ENCODE measurements around the gene TICRR. TPM values are rescaled to one million over a fixed set of nuclear protein-coding genes. Genes with fewer than 3 reads are reported as not detected.

The TICRR gene
- total and polyA plus RNA-seq, 7 experiments from 2014 or later, result 0.11 to 15.5 (median 0.19) TPM; not detected in 1

GRCh38 chr15:89666858-89667705, 91.8 kb downstream of the TICRR start:
- POLR2A ChIA-PET, result no interaction called here
- H3K9me3 Mint-ChIP-seq, result no peaks in the 10 kb centered on the region

GRCh38 chr15:89667706-89667960, 92.4 kb downstream of the TICRR start:
- CTCF ChIA-PET, result no interaction called here
- Mint-ChIP-seq H3K27me3 (peaks cover 14 to 32% (median 22%) of the 10 kb centered on the region in 5 donors), H3K4me3 (peak overlapping the region in 1 of 10 donors; percentile 26), H3K36me3 (peaks cover 0 to 4% (median 0%) of the 10 kb centered on the region in 5 donors), H3K27ac (no peak overlapping the region), H3K4me1 (peaks cover 0 to 5% (median 4%) of the 10 kb centered on the region in 7 donors), H3K9me3 (no peaks in the 10 kb centered on the region)
- Histone ChIP-seq H3K36me3 (ENCODE audit: control insufficient read depth in 2 of 3, insufficient read depth in 3 of 3, low read length in 3 of 3) (no peaks in the 10 kb centered on the region), H3K4me1 (ENCODE audit: control insufficient read depth in 2 of 2, insufficient read depth in 2 of 2, low read length in 2 of 2) (no peaks in the 10 kb centered on the region), H3K27me3 (ENCODE audit: control insufficient read depth in 2 of 2, insufficient read depth in 2 of 2, low read length in 2 of 2) (no peaks in the 10 kb centered on the region), H3K27ac (ENCODE audit: low read depth, low read length) (no peak overlapping the region), H3K4me3 (ENCODE audit: low read length) (no peak overlapping the region), H3K9me3 (ENCODE audit: control insufficient read depth in 2 of 3, low read length in 3 of 3) (no peaks in the 10 kb centered on the region)
- POLR2A ChIA-PET, result no interaction called here
- ATAC-seq (no peak), DNase-seq (no peak)
- intact Hi-C loops (cut with micrococcal nuclease), result no loop called here

More at GRCh38 chr15:89666858-89667705, 91.8 kb downstream of the TICRR start:
- CTCF ChIA-PET, result no interaction called here
- DNase-seq (no peak), ATAC-seq (no peak)
- H3K9me3 ChIP-seq (ENCODE audit: control insufficient read depth in 2 of 3, low read length in 3 of 3), result no peaks in the 10 kb centered on the region
- no peaks in the 10 kb centered on the region for H3K36me3 ChIP-seq (ENCODE audit: control insufficient read depth in 2 of 3, insufficient read depth in 3 of 3, low read length in 3 of 3)
- peaks cover 0 to 4% (median 0%) of the 10 kb centered on the region in 5 donors for H3K36me3 Mint-ChIP-seq
- no peaks in the 10 kb centered on the region for H3K4me1 ChIP-seq (ENCODE audit: control insufficient read depth in 2 of 2, insufficient read depth in 2 of 2, low read length in 2 of 2)
- no peaks in the 10 kb centered on the region for H3K27me3 ChIP-seq (ENCODE audit: control insufficient read depth in 2 of 2, insufficient read depth in 2 of 2, low read length in 2 of 2)
- peak overlapping the region in 1 of 10 donors; percentile 26 for H3K4me3 Mint-ChIP-seq
- H3K27me3 Mint-ChIP-seq, result peaks cover 17 to 38% (median 27%) of the 10 kb centered on the region in 5 donors
- no peak overlapping the region for H3K27ac ChIP-seq (ENCODE audit: low read depth, low read length)
- no peak overlapping the region for H3K4me3 ChIP-seq (ENCODE audit: low read length)
- H3K4me1 Mint-ChIP-seq, result peaks cover 0 to 5% (median 4%) of the 10 kb centered on the region in 7 donors
- no peak overlapping the region for H3K27ac Mint-ChIP-seq
- intact Hi-C loops (cut with micrococcal nuclease), result no loop called here

GRCh38 chr15:89668171-89668570, 92.9 kb downstream of the TICRR start:
- Mint-ChIP-seq H3K4me1 (peaks cover 0 to 5% (median 4%) of the 10 kb centered on the region in 7 donors), H3K27me3 (peaks cover 14 to 28% (median 19%) of the 10 kb centered on the region in 5 donors)
- intact Hi-C loops (cut with micrococcal nuclease), result no loop called here

GRCh38 chr15:89669309-89669865, 94.1 kb downstream of the TICRR start:
- no peak overlapping the region for H3K4me3 Mint-ChIP-seq
- DNase-seq, result no peak
- H3K36me3 Mint-ChIP-seq, result peaks cover 0 to 4% (median 0%) of the 10 kb centered on the region in 5 donors
- Histone ChIP-seq H3K4me1 (ENCODE audit: control insufficient read depth in 2 of 2, insufficient read depth in 2 of 2, low read length in 2 of 2) (no peaks in the 10 kb centered on the region), H3K9me3 (ENCODE audit: control insufficient read depth in 2 of 3, low read length in 3 of 3) (no peaks in the 10 kb centered on the region), H3K36me3 (ENCODE audit: control insufficient read depth in 2 of 3, insufficient read depth in 3 of 3, low read length in 3 of 3) (no peaks in the 10 kb centered on the region), H3K27me3 (ENCODE audit: control insufficient read depth in 2 of 2, insufficient read depth in 2 of 2, low read length in 2 of 2) (no peaks in the 10 kb centered on the region), H3K27ac (ENCODE audit: low read depth, low read length) (no peak overlapping the region), H3K4me3 (ENCODE audit: low read length) (no peak overlapping the region)
- H3K27ac Mint-ChIP-seq, result no peak overlapping the region
- no peak for ATAC-seq
- intact Hi-C loops (cut with micrococcal nuclease), result no loop called here
- H3K9me3 Mint-ChIP-seq, result no peaks in the 10 kb centered on the region
- POLR2A ChIA-PET, result no interaction called here
- peaks cover 0 to 8% (median 4%) of the 10 kb centered on the region in 7 donors for H3K4me1 Mint-ChIP-seq
- CTCF ChIA-PET, result no interaction called here
- peaks cover 11 to 24% (median 16%) of the 10 kb centered on the region in 5 donors for H3K27me3 Mint-ChIP-seq

More at GRCh38 chr15:89668171-89668570, 92.9 kb downstream of the TICRR start:
- Mint-ChIP-seq H3K36me3 (peaks cover 0 to 4% (median 0%) of the 10 kb centered on the region in 5 donors), H3K9me3 (no peaks in the 10 kb centered on the region), H3K27ac (no peak overlapping the region), H3K4me3 (peak overlapping the region in 1 of 10 donors; percentile 26)
- no peaks in the 10 kb centered on the region for H3K4me1 ChIP-seq (ENCODE audit: control insufficient read depth in 2 of 2, insufficient read depth in 2 of 2, low read length in 2 of 2)
- no peak overlapping the region for H3K27ac ChIP-seq (ENCODE audit: low read depth, low read length)
- ATAC-seq (no peak), DNase-seq (no peak)
- POLR2A ChIA-PET, result no interaction called here
- H3K27me3 ChIP-seq (ENCODE audit: control insufficient read depth in 2 of 2, insufficient read depth in 2 of 2, low read length in 2 of 2), result no peaks in the 10 kb centered on the region
- no peak overlapping the region for H3K4me3 ChIP-seq (ENCODE audit: low read length)
- CTCF ChIA-PET, result interaction anchor here (0.5 kb wide), 1 partner anchor 487 kb away, joined by 3 read pairs; no protein-coding TSS in a partner anchor
- no peaks in the 10 kb centered on the region for H3K9me3 ChIP-seq (ENCODE audit: control insufficient read depth in 2 of 3, low read length in 3 of 3)
- H3K36me3 ChIP-seq (ENCODE audit: control insufficient read depth in 2 of 3, insufficient read depth in 3 of 3, low read length in 3 of 3), result no peaks in the 10 kb centered on the region

GRCh38 chr15:89669941-89670340, 94.7 kb downstream of the TICRR start:
- ATAC-seq, result no peak
- Mint-ChIP-seq H3K27ac (no peak overlapping the region), H3K36me3 (peaks cover 0 to 4% (median 0%) of the 10 kb centered on the region in 5 donors), H3K4me3 (no peak overlapping the region), H3K4me1 (peaks cover 0 to 8% (median 1%) of the 10 kb centered on the region in 7 donors), H3K9me3 (no peaks in the 10 kb centered on the region), H3K27me3 (peaks cover 5 to 18% (median 10%) of the 10 kb centered on the region in 5 donors)
- ChIA-PET CTCF (no interaction called here), POLR2A (no interaction called here)
- Histone ChIP-seq H3K9me3 (ENCODE audit: control insufficient read depth in 2 of 3, low read length in 3 of 3) (no peaks in the 10 kb centered on the region), H3K36me3 (ENCODE audit: control insufficient read depth in 2 of 3, insufficient read depth in 3 of 3, low read length in 3 of 3) (no peaks in the 10 kb centered on the region), H3K27ac (ENCODE audit: low read depth, low read length) (no peak overlapping the region), H3K27me3 (ENCODE audit: control insufficient read depth in 2 of 2, insufficient read depth in 2 of 2, low read length in 2 of 2) (no peaks in the 10 kb centered on the region), H3K4me3 (ENCODE audit: low read length) (no peak overlapping the region), H3K4me1 (ENCODE audit: control insufficient read depth in 2 of 2, insufficient read depth in 2 of 2, low read length in 2 of 2) (no peaks in the 10 kb centered on the region)
- intact Hi-C loops (cut with micrococcal nuclease), result no loop called here
- DNase-seq, result no peak

- Mint-ChIP-seq H3K27ac (no peak overlapping the region), H3K4me1 (peaks cover 0 to 8% (median 0%) of the 10 kb centered on the region in 7 donors), H3K27me3 (peaks cover 3 to 17% (median 8%) of the 10 kb centered on the region in 5 donors), H3K9me3 (no peaks in the 10 kb centered on the region), H3K36me3 (peaks cover 0 to 4% (median 0%) of the 10 kb centered on the region in 5 donors), H3K4me3 (no peak overlapping the region)
- Histone ChIP-seq H3K27ac (ENCODE audit: low read depth, low read length) (no peak overlapping the region), H3K9me3 (ENCODE audit: control insufficient read depth in 2 of 3, low read length in 3 of 3) (no peaks in the 10 kb centered on the region), H3K27me3 (ENCODE audit: control insufficient read depth in 2 of 2, insufficient read depth in 2 of 2, low read length in 2 of 2) (no peaks in the 10 kb centered on the region), H3K4me3 (ENCODE audit: low read length) (no peak overlapping the region), H3K36me3 (ENCODE audit: control insufficient read depth in 2 of 3, insufficient read depth in 3 of 3, low read length in 3 of 3) (no peaks in the 10 kb centered on the region), H3K4me1 (ENCODE audit: control insufficient read depth in 2 of 2, insufficient read depth in 2 of 2, low read length in 2 of 2) (no peaks in the 10 kb centered on the region)
- ATAC-seq (no peak), DNase-seq (no peak)
- intact Hi-C loops (cut with micrococcal nuclease), result no loop called here
- CTCF ChIA-PET, result no interaction called here
- POLR2A ChIA-PET, result no interaction called here
Observed at GRCh38 chr15:89670971-89671560, 95.8 kb downstream of the TICRR start.

Data from naive thymus-derived CD4-positive, alpha-beta T cell (primary cell).